H9 (cell line): ENCODE measurements around the gene ECE2. TPM values are rescaled to one million over a fixed set of nuclear protein-coding genes. Genes with fewer than 3 reads are reported as not detected.
A peak's percentile ranks its signal among the peaks of the same experiment; 100 is the strongest.

ENCODE experiments used
- DNase-seq: peaks from one replicate; pipeline ENCODE4 v3.0.0-alpha.2; 2017
- H2AFZ ChIP-seq: one replicate; pipeline ENCODE4 v1.6.1; 2013; ENCODE audit warnings: mild to moderate bottlenecking, low read length, control low read depth, moderate library complexity
- H2AK5ac ChIP-seq: 2 replicates; pipeline ENCODE4 v1.6.1; 2013; ENCODE audit warnings: low read length, control low read depth, mixed read lengths; ENCODE audit not compliant: insufficient read length
- H2BK120ac ChIP-seq: one replicate; pipeline ENCODE4 v1.6.1; 2013; ENCODE audit warnings: low read depth, mild to moderate bottlenecking, low read length, control low read depth, inconsistent platforms; ENCODE audit not compliant: poor library complexity, severe bottlenecking
- H2BK12ac ChIP-seq: 2 replicates; pipeline ENCODE4 v1.6.1; 2013; ENCODE audit warnings: low read length, control low read depth, mixed read lengths, low read depth; ENCODE audit not compliant: insufficient read length
- H2BK15ac ChIP-seq: 2 replicates; pipeline ENCODE4 v1.6.1; 2013; ENCODE audit warnings: low read depth, low read length, control low read depth
- H2BK20ac ChIP-seq: one replicate; pipeline ENCODE4 v1.6.1; 2013; ENCODE audit warnings: low read depth, mild to moderate bottlenecking, low read length, control low read depth, inconsistent platforms; ENCODE audit not compliant: poor library complexity, severe bottlenecking
- H2BK5ac ChIP-seq: 2 replicates; pipeline ENCODE4 v1.6.1; 2013; ENCODE audit warnings: low read length, control low read depth, mixed read lengths; ENCODE audit not compliant: insufficient read length
- H3K14ac ChIP-seq: 2 replicates; pipeline ENCODE4 v1.6.1; 2013; ENCODE audit warnings: low read length, control low read depth; ENCODE audit not compliant: insufficient read depth
- H3K18ac ChIP-seq: 2 replicates; pipeline ENCODE4 v1.6.1; 2013; ENCODE audit warnings: low read depth, mild to moderate bottlenecking, mixed read lengths, low read length, control low read depth; ENCODE audit not compliant: insufficient read length
- H3K23ac ChIP-seq: 2 replicates; pipeline ENCODE4 v1.6.1; 2013; ENCODE audit warnings: low read length, control low read depth, mixed read lengths, low read depth; ENCODE audit not compliant: insufficient read length
- H3K23me2 ChIP-seq: 2 replicates; pipeline ENCODE4 v1.6.1; 2013; ENCODE audit warnings: low read depth, mild to moderate bottlenecking, mixed read lengths, low read length, control low read depth; ENCODE audit not compliant: insufficient read length, poor library complexity, severe bottlenecking
- H3K27ac ChIP-seq: 2 replicates; pipeline ENCODE4 v1.5.1; 2013; ENCODE audit warnings: low read length, control low read depth, mixed read lengths, low read depth; ENCODE audit not compliant: insufficient read length
- H3K27me3 ChIP-seq: 2 replicates; pipeline ENCODE4 v1.6.1; 2013; ENCODE audit warnings: low read length, control low read depth, inconsistent platforms; ENCODE audit not compliant: insufficient read depth
- H3K4ac ChIP-seq: 2 replicates; pipeline ENCODE4 v1.6.1; 2013; ENCODE audit warnings: low read depth, mild to moderate bottlenecking, control low read depth, inconsistent platforms, low read length, moderate library complexity
- H3K4me1 ChIP-seq: 2 replicates; pipeline ENCODE4 v1.6.1; 2013; ENCODE audit warnings: low read length, control low read depth, inconsistent platforms; ENCODE audit not compliant: insufficient read depth
- H3K4me2 ChIP-seq: 2 replicates; pipeline ENCODE4 v1.6.1; 2013; ENCODE audit warnings: low read length, control low read depth, mixed read lengths; ENCODE audit not compliant: insufficient read length, insufficient read depth
- H3K56ac ChIP-seq: 2 replicates; pipeline ENCODE4 v1.6.1; 2013; ENCODE audit warnings: low read depth, mild to moderate bottlenecking, mixed read lengths, low read length, control low read depth; ENCODE audit not compliant: insufficient read length
- H3K79me1 ChIP-seq: 2 replicates; pipeline ENCODE4 v1.6.1; 2013; ENCODE audit warnings: low read depth, mild to moderate bottlenecking, moderate library complexity, low read length, control low read depth, inconsistent platforms; ENCODE audit not compliant: insufficient read depth, poor library complexity, severe bottlenecking
- H3K79me2 ChIP-seq: 2 replicates; pipeline ENCODE4 v1.6.1; 2013; ENCODE audit warnings: low read length, control low read depth, inconsistent platforms; ENCODE audit not compliant: insufficient read depth
- H3K9ac ChIP-seq: 2 replicates; pipeline ENCODE4 v1.6.1; 2013; ENCODE audit warnings: low read length, control low read depth, mixed read lengths; ENCODE audit not compliant: insufficient read length; ENCODE audit errors: extremely low read depth
- H3K9me3 ChIP-seq: one replicate; pipeline ENCODE4 v1.6.1; 2013; ENCODE audit warnings: low read depth, low read length, inconsistent platforms; ENCODE audit not compliant: control insufficient read depth
- H3T11ph ChIP-seq: one replicate; pipeline ENCODE4 v1.6.1; 2013; ENCODE audit warnings: mild to moderate bottlenecking, low read length, control low read depth, inconsistent platforms
- H4K20me1 ChIP-seq: one replicate; pipeline ENCODE4 v1.6.1; 2013; ENCODE audit not compliant: control insufficient read depth, insufficient read length, insufficient read depth
- H4K5ac ChIP-seq: 2 replicates; pipeline ENCODE4 v1.6.1; 2013; ENCODE audit warnings: low read depth, mild to moderate bottlenecking, mixed read lengths, low read length, control low read depth; ENCODE audit not compliant: insufficient read length
- H4K8ac ChIP-seq: replicated peaks from 2 replicates; pipeline ENCODE4 v1.6.1; 2013; ENCODE audit warnings: low read length, control low read depth, mixed read lengths, low read depth; ENCODE audit not compliant: insufficient read length
- H4K91ac ChIP-seq: 2 replicates; pipeline ENCODE4 v1.6.1; 2013; ENCODE audit warnings: low read depth, mild to moderate bottlenecking, moderate library complexity, mixed read lengths, low read length, control low read depth; ENCODE audit not compliant: insufficient read length
- H3K27ac Mint-ChIP-seq, 3 experiments: 2 replicates in 2 of 3; 3 replicates in 1 of 3; pipeline ENCODE4 v1.8.0; 2020 to 2021; ENCODE audit warnings: mixed read lengths in 3 of 3, mild to moderate bottlenecking in 1 of 3, moderate library complexity in 1 of 3
- H3K27me3 Mint-ChIP-seq: 2 replicates; pipeline ENCODE4 v1.8.0; 2021; ENCODE audit warnings: low read depth, mild to moderate bottlenecking, moderate library complexity, mixed read lengths
- H3K36me3 Mint-ChIP-seq, 3 experiments: 2 replicates in 2 of 3; 3 replicates in 1 of 3; pipeline ENCODE4 v1.8.0; 2020 to 2021; ENCODE audit warnings: low read depth in 3 of 3, mixed read lengths in 3 of 3; ENCODE audit not compliant: insufficient read depth in 1 of 3
- H3K4me1 Mint-ChIP-seq, 2 experiments: 2 replicates each; pipeline ENCODE4 v1.8.0; 2020; ENCODE audit warnings: mixed read lengths in 2 of 2
- H3K4me3 Mint-ChIP-seq, 2 experiments: 2 replicates in 1 of 2; 3 replicates in 1 of 2; pipeline ENCODE4 v1.8.0; 2020 to 2021; ENCODE audit warnings: mild to moderate bottlenecking in 2 of 2, mixed read lengths in 2 of 2, moderate library complexity in 1 of 2
- H3K9me3 Mint-ChIP-seq, 2 experiments: 2 replicates in 1 of 2; 3 replicates in 1 of 2; pipeline ENCODE4 v1.8.0; 2020; ENCODE audit warnings: mild to moderate bottlenecking in 2 of 2, mixed read lengths in 2 of 2, moderate library complexity in 1 of 2
- WGBS: extraction: QIAGEN DNeasy Blood & Tissue Kit; methylation state at CpG from one replicate; pipeline ENCODE4 v1.1.7; 2013; ENCODE audit warnings: missing lambda C conversion rate, low lambda C conversion rate, mixed read lengths; ENCODE audit not compliant: insufficient read length; ENCODE audit errors: extremely low coverage; 5-methylcytosine and 5-hydroxymethylcytosine counted together
- total RNA-seq: library from RNA; stranded (reverse); gene quantifications from 2 replicates; pipeline ENCODE4 v1.2.1, GENCODE V29; 2021
- TF ChIP-seq, protein P1 (sequence below): fragments of 200-600 bp; sonication (generic); conservative IDR thresholded peaks from 3 replicates; pipeline ENCODE4 v1.8.0; 2021; ENCODE audit warnings: antibody characterized with exemption, mild to moderate bottlenecking

The ECE2 gene
- total RNA-seq, 1 experiment from 2014 or later, result not detected

DNA sequence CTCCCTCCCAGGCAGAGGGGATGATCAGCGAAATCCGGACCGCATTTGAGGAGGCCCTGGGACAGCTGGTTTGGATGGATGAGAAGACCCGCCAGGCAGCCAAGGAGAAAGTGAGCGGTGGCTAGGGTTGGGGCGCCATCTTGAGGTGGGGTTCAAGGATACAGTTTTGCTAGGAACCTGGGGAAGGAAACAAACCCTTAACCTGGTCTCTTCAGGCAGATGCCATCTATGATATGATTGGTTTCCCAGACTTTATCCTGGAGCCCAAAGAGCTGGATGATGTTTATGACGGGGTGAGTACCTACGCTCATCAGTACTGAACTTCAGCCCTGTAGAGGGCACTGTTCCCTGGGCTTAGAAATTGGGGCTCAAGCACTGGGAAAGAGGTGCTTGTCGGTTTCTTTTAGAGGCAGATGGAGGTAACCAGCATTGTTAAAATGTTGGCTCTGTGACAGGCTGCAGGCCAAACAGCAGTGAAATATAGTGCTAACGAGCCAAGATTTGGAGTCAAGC lies 13.7 kb downstream of the ECE2 start:
- no CpG with 5 or more reads among the region's 10 CpGs for WGBS
- Mint-ChIP-seq H3K4me1 (peaks cover 0 to 5% of the 10 kb centered on the region in 2 experiments; a peak in 1 of 4 replicates), H3K27me3 (peaks cover 12% of the 10 kb centered on the region)

More for the DNA sequence above, 13.7 kb downstream of the ECE2 start:
- Mint-ChIP-seq H3K27ac (no peak overlapping the region; a peak in 1 of 7 replicates), H3K4me3 (no peak overlapping the region; a peak in 1 of 5 replicates), H3K36me3 (no peaks in the 10 kb centered on the region; a peak in 1 of 7 replicates), H3K9me3 (no peaks in the 10 kb centered on the region)
- H3K27ac ChIP-seq, result no peak overlapping the region
- no peaks in the 10 kb centered on the region for H3K9me3 ChIP-seq
- no peaks in the 10 kb centered on the region for H3K79me1 ChIP-seq
- no peak overlapping the region for H2BK12ac ChIP-seq
- H2BK5ac ChIP-seq, result no peak overlapping the region
- H3K4me2 ChIP-seq, result no peak overlapping the region
- TF ChIP-seq, protein P1, sequence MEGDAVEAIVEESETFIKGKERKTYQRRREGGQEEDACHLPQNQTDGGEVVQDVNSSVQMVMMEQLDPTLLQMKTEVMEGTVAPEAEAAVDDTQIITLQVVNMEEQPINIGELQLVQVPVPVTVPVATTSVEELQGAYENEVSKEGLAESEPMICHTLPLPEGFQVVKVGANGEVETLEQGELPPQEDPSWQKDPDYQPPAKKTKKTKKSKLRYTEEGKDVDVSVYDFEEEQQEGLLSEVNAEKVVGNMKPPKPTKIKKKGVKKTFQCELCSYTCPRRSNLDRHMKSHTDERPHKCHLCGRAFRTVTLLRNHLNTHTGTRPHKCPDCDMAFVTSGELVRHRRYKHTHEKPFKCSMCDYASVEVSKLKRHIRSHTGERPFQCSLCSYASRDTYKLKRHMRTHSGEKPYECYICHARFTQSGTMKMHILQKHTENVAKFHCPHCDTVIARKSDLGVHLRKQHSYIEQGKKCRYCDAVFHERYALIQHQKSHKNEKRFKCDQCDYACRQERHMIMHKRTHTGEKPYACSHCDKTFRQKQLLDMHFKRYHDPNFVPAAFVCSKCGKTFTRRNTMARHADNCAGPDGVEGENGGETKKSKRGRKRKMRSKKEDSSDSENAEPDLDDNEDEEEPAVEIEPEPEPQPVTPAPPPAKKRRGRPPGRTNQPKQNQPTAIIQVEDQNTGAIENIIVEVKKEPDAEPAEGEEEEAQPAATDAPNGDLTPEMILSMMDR, result peak; percentile 86
- no peaks in the 10 kb centered on the region for H3K27me3 ChIP-seq
- H3K18ac ChIP-seq, result no peak overlapping the region
- H3K23me2 ChIP-seq, result no peaks in the 10 kb centered on the region
- no peaks in the 10 kb centered on the region for H3K79me2 ChIP-seq
- no peak overlapping the region for H2AFZ ChIP-seq
- no peak overlapping the region for H3K4ac ChIP-seq
- peak; percentile 86 for DNase-seq
- no peaks in the 10 kb centered on the region for H3K4me1 ChIP-seq
- H3T11ph ChIP-seq, result no peak overlapping the region
- no peak overlapping the region for H3K23ac ChIP-seq
- no peak overlapping the region for H3K9ac ChIP-seq
- H2AK5ac ChIP-seq, result no peak overlapping the region
- no peak overlapping the region for H4K8ac ChIP-seq
- H4K20me1 ChIP-seq, result no peaks in the 10 kb centered on the region
- no peak overlapping the region for H3K14ac ChIP-seq
- no peak overlapping the region for H3K56ac ChIP-seq
- no peak overlapping the region for H2BK120ac ChIP-seq
- no peak overlapping the region for H4K91ac ChIP-seq
- no peak overlapping the region for H2BK15ac ChIP-seq
- no peak overlapping the region for H2BK20ac ChIP-seq
- no peak overlapping the region for H4K5ac ChIP-seq
